Fibroblast of skin of right quadriceps (primary cell): ENCODE measurements around the gene FLT3LG.
"Not testable (repeated sequence)": the region's sequence is repeated elsewhere in the genome, so short reads cannot be mapped to it uniquely, and the experiment has no call there.

Experiments
- DNase-seq: peaks from one replicate; pipeline ENCODE4 v3.0.0-alpha.2; 2013

FLT3LG gene

DNA sequence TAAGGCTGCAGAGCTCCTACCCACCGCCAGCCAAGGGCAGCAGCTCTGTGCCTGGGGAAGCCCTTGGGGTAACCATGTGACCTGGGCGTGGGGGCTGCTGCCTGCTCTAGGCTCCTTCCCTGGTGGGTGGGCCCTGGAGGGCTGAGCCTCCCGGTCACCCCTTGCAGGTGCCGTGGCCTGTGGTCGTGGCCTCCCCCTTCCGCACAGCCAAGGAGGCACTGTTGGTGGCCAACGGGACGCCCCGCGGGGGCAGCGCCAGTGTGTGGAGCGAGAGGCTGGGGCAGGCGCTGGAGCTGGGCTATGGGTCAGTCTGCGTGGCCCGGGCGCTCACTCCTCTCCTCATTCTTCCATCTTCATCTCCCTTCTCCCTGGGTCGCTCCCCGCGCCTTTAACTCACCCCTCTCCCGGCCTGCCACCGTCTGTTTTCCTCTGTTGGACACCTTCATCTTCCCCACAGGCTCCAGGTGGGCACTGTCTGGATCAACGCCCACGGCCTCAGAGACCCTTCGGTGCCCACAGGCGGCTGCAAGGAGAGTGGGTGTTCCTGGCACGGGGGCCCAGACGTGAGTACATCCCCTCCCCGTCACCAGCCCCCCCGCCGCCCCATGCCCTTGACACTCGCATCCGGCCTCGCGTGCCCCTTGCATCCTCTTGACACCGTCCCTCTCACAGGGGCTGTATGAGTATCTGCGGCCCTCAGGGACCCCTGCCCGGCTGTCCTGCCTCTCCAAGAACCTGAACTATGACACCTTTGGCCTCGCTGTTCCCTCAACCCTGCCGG lies 9.9 kb upstream of the FLT3LG start:
- DNase-seq, result no peak

- no peak for DNase-seq
Observed at GRCh38 chr19:49465371-49465770, 8.6 kb upstream of the FLT3LG start.

DNA sequence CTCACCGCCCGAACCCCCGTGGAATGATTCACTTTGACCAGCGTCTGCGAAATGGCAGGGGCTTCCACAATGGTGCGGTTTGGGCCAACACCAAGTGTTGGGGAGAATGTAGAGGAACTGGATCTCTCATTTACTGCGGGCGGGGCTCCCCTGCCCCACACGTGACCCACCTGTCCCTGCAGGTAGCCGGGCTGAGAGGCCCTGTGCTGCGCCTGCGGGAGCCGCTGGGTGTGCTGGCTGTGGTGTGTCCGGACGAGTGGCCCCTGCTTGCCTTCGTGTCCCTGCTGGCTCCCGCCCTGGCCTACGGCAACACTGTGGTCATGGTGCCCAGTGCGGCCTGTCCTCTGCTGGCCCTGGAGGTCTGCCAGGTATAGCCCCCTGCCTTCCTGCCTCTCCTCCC lies 5.8 kb upstream of the FLT3LG start:
- DNase-seq, result no peak

- DNase-seq, result peak; percentile 55
Observed at GRCh38 chr19:49468746-49469447, 5.1 kb upstream of the FLT3LG start.

DNA sequence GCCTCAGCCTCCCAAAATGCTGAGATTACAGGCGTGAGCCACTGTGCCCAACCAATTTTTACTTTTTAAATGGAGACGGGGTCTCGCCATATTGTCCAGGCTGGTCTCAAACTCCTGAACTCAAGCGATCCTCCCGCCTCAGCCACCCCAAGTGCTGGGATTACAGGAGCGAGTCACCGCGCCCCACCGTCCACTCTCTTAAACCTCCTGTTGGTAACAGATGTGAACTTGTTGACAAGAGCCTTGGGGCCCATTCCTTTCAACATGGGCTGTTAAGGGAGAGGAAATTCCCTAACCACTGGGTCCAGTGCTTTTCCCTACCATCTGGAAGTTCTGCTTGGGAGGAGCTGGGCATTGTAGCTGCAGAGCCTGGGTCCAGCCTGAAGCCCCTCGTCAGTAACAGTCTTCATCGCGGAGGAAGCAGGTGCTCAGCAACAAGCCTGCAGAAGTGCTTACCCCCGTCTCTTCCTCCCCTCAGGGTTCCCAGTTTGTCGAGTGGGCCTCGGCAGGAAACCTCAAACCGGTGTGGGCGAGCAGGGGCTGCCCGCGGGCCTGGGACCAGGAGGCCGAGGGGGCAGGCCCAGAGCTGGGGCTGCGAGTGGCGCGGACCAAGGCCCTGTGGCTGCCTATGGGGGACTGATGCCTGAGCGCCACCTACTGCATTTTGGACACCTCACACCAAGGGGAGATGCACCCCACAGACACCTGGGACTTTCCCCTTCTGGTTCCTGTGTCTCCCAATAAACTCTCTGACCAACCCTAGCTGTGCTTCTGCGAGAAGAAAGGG lies 4.0 kb upstream of the FLT3LG start:
- no peak for DNase-seq

DNA sequence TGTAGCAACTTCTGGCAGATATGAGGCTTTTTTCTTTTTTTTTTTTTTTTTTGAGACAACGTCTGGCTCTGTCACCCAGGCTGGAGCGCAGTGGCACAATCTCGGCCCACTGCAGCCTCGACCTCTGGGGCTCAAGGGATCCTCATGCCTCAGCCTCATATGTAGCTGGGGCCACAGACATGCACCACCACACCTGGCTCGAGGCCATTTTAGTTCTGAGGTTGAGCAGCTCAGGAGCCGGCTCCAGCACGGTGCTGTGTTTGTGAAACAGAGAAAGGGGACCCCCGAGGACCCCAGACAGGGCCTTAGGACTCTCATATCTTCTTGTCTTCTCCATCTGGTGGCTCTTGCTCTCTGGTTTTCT lies 3.4 kb upstream of the FLT3LG start:
- no peak for DNase-seq

- no peak for DNase-seq
Observed at GRCh38 chr19:49472936-49473335, 1.1 kb upstream of the FLT3LG start.

- not testable (repeated sequence) for DNase-seq
Observed at GRCh38 chr19:49473501-49473867, 531 bp upstream of the FLT3LG start.

DNA sequence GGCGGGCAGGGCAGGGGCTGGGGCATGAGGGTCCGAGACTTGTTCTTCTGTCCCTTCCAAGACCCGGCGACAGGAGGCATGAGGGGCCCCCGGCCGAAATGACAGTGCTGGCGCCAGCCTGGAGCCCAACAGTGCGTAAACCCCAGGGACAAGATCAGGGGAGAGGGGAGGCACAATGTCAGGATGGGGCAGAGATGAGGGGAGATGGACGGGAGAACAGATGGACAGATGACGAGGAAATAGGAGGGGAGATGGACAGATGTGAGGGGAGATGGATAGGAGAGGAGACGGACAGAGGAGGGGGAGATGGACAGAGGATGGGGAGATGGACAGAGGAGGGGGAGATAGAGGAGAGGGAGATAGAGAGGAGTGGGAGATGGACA lies 518 bp downstream of the FLT3LG start:
- DNase-seq, result no peak

DNA sequence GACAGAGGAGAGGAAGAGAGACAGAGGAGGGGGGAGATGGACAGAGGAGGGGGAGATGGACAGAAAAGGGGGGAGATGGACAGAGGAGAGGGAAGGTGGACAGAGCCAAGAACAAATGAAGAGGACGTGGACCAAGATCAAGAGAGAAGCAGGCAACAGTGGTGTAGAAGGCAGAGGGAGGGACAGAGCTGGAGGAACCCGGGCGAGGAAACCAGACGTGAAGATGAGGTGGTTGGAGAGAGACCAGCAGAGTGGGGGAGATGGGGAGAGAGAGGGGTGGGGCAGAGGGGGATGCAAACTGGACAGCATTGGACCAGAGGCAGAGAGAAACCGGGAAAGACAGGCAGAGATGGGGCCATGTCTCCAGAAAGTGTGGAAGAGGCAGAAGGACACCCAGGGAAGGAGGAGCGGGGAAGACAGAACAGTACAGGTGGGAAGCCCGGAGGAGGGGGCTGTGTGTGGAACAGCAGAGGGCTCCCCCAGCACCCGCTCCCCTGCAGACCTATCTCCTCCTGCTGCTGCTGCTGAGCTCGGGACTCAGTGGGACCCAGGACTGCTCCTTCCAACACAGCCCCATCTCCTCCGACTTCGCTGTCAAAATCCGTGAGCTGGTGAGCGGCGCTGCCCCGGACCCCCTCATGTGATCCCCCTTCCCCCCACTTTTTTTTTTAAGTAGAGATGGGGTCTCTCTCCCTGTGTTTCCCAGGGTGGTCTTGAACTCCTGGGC lies 1.3 kb downstream of the FLT3LG start:
- DNase-seq, result no peak

GRCh38 chr19:49475995-49476880 lies 2.2 kb downstream of the FLT3LG start:
- peak; percentile 41 for DNase-seq

- DNase-seq, result no peak
Observed at GRCh38 chr19:49479975-49480628, 6.1 kb downstream of the FLT3LG start.

GRCh38 chr19:49481020-49481683 lies 7.1 kb downstream of the FLT3LG start:
- DNase-seq, result no peak

GRCh38 chr19:49486232-49486631 lies 12.2 kb downstream of the FLT3LG start:
- DNase-seq, result no peak

DNA sequence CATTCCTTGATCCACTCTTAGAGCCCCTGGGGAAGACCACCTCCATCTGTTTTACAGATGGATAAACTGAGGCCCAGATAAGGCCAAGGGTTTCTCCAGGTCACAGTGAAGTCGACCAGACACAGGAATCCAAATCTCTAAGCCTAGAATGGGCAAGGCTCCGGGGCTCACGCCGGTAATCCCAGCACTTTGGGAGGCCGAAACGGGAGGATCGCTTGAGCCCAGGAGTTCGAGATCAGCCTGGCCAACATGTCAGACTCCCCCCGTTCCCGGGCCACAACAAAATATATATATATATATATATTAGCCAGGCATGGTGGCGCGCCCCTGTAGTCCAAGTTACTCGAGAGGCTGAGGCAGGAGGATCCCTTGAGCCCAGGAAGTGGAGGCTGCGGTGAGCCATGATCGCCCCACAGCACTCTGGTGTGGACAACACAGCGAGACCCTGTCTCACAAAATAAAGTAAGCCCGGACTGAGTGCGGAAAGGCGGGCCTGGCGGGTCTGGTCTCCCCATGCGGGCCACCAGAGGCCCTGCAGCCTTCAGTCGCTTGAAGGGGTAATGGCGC lies 12.8 kb downstream of the FLT3LG start:
- DNase-seq, result no peak

DNA sequence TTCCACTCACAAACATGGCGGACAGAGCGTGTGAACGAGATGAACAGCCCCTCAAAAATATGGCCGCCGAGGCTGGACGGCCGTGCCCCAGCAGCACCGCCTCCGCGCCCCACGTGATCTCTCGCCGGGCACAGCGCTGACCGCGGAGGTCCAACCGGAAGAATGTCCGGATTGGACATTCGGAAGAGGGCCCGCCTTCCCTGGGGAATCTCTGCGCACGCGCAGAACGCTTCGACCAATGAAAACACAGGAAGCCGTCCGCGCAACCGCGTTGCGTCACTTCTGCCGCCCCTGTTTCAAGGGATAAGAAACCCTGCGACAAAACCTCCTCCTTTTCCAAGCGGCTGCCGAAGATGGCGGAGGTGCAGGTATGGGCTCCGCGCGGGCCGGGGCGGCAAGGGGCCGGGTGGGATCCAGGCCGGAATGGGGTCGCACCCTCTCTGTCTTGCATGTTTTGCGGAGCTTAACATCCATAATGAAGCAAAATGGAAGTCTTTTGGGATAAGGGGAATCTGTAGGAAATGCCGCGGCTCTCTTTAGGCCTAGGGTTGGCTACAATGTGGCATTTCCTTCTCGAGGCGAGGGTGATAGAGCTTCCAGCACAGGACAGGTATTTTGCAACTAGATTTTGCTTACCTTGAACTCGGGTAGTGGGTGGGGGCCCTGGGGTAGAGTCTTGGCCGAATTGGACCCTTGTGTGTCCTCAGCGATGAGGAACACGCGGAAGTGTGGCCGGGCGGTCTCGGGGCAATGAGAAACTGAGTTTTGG lies 13.4 kb downstream of the FLT3LG start, which contains the start of gene RPL13A:
TSS of gene RPL13A (plus strand) at position 332 of the 769 bp plus-strand sequence. CDS start at position 354, 22 bp downstream.
- peak; percentile 99 for DNase-seq

GRCh38 chr19:49488046-49488862 lies 14.2 kb downstream of the FLT3LG start:
- no peak for DNase-seq

DNA sequence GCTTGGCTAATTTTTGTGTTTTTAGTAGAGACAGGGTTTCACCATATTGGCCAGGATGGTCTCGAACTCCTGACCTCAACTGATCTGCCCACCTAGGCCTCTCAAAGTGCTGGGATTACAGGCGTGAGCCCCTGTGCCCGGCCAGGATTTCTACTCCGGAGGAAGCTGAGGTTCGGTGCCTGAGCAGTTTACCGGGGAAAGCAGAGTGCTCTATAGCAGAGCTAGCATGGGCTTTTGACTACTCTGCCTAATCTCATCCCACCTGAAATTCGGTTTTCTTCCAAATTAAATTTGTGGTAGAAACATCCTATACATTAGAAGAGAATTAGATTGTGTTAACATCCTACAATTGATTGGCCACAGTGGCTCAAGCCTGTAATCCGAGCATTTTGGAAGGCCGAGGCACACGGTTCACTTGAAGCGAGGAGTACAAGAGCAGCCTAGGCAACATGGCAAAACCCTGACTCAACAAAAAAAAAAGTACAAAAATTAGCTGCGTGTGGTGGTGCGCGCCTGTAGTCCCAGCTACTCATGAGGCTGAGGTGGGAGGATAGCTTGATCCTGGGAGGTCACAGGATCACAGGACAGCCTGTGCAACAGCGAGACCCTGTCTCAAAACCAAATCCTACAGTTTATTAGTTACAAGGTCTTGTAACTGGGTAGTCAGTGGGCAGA lies 15.0 kb downstream of the FLT3LG start:
- DNase-seq, result no peak
